Stimulated activated CD4-positive, alpha-beta T cell treated with anti-CD3 and anti-CD28 coated beads, Interleukin-2, amount 100 ng/mL, for 24 hours (primary cell): ENCODE data around the gene MYT1.
"Not testable (repeated sequence)": the region's sequence is repeated elsewhere in the genome, so short reads cannot be mapped to it uniquely, and the experiment has no call there.

ENCODE experiments used
- DNase-seq, 2 donors: peaks; one replicate each; pipeline ENCODE4 v3.0.0-alpha.2; 2020

The MYT1 gene

GRCh38 chr20:64164123-64164836 is at the start of gene MYT1:
TSS of gene MYT1 (plus strand) at chr20:64164452. CDS start at chr20:64198862, 34,410 bp downstream.
- DNase-seq = no peak

- peak in 1 of 2 donors; percentile 15 for DNase-seq
These were observed 48.9 kb upstream of the MYT1 start for GRCh38 chr20:64115171-64115911.

GRCh38 chr20:64116016-64116415 is 48.2 kb upstream of the MYT1 start:
- peak in 1 of 2 donors; percentile 14 for DNase-seq

- peak in 1 of 2 donors; percentile 15 for DNase-seq
These were observed 47.5 kb upstream of the MYT1 start for GRCh38 chr20:64116541-64117431.

- not testable (repeated sequence) for DNase-seq
These were observed 46.8 kb upstream of the MYT1 start for GRCh38 chr20:64117432-64117777.

GRCh38 chr20:64119301-64119680 is 45.0 kb upstream of the MYT1 start:
- no peak for DNase-seq

- DNase-seq = no peak
These were observed 44.4 kb upstream of the MYT1 start for GRCh38 chr20:64119681-64120341.

- no peak for DNase-seq
These were observed 42.7 kb upstream of the MYT1 start for GRCh38 chr20:64121586-64121985.

- DNase-seq = not testable (repeated sequence)
These were observed 41.3 kb upstream of the MYT1 start for GRCh38 chr20:64122927-64123326.

- DNase-seq = not testable (repeated sequence)
These were observed 40.7 kb upstream of the MYT1 start for GRCh38 chr20:64123517-64123916.

GRCh38 chr20:64129146-64129782 is 35.0 kb upstream of the MYT1 start:
- no peak for DNase-seq

- DNase-seq = no peak
These were observed 34.0 kb upstream of the MYT1 start for GRCh38 chr20:64130271-64130670.

- no peak for DNase-seq
These were observed 33.4 kb upstream of the MYT1 start for GRCh38 chr20:64130876-64131275.

- DNase-seq = no peak
These were observed 32.8 kb upstream of the MYT1 start for GRCh38 chr20:64131406-64131805.

GRCh38 chr20:64133951-64134407 is 30.3 kb upstream of the MYT1 start:
- DNase-seq = no peak

- not testable (repeated sequence) for DNase-seq
These were observed 29.5 kb upstream of the MYT1 start for GRCh38 chr20:64134744-64135143.

GRCh38 chr20:64136004-64136710 is 28.1 kb upstream of the MYT1 start:
- DNase-seq = no peak

- DNase-seq = no peak
These were observed 26.6 kb upstream of the MYT1 start for GRCh38 chr20:64137598-64138031.

GRCh38 chr20:64138276-64138815 is 25.9 kb upstream of the MYT1 start:
- no peak for DNase-seq

GRCh38 chr20:64139199-64140060 is 24.8 kb upstream of the MYT1 start:
- DNase-seq = no peak
